ENCODE measurements around the gene GATAD2A. TPM values are rescaled to one million over a fixed set of nuclear protein-coding genes. Genes with fewer than 3 reads are reported as not detected.

Gene GATAD2A
- total RNA-seq, 3 donors from 2014 or later = 89.3 to 117 (median 107) TPM

GRCh38 chr19:19460761-19461265, 55.3 kb downstream of the GATAD2A start:
- Histone ChIP-seq H3K4me1 (ENCODE audit: low read depth) (peaks cover 65% of the 10 kb centered on the region), H3K4me3 (no peak overlapping the region), H3K36me3 (ENCODE audit: low read depth) (no peaks in the 10 kb centered on the region), H3K9me3 (no peaks in the 10 kb centered on the region)
- TF ChIP-seq, protein P1, sequence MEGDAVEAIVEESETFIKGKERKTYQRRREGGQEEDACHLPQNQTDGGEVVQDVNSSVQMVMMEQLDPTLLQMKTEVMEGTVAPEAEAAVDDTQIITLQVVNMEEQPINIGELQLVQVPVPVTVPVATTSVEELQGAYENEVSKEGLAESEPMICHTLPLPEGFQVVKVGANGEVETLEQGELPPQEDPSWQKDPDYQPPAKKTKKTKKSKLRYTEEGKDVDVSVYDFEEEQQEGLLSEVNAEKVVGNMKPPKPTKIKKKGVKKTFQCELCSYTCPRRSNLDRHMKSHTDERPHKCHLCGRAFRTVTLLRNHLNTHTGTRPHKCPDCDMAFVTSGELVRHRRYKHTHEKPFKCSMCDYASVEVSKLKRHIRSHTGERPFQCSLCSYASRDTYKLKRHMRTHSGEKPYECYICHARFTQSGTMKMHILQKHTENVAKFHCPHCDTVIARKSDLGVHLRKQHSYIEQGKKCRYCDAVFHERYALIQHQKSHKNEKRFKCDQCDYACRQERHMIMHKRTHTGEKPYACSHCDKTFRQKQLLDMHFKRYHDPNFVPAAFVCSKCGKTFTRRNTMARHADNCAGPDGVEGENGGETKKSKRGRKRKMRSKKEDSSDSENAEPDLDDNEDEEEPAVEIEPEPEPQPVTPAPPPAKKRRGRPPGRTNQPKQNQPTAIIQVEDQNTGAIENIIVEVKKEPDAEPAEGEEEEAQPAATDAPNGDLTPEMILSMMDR (IDR thresholded peaks at IDR 0.05) = no peak
- DNase-seq (peak; percentile 36 to 79 (median 58)), ATAC-seq (peak; percentile 63)
- intact Hi-C loops (cut with DNase I, micrococcal nuclease) = no loop called here

- H3K4me3 ChIP-seq = no peak overlapping the region
- intact Hi-C loops (cut with DNase I, micrococcal nuclease) = no loop called here
- ATAC-seq = no peak
- no peaks in the 10 kb centered on the region for H3K36me3 ChIP-seq (ENCODE audit: low read depth)
- TF ChIP-seq, protein P1 (IDR thresholded peaks at IDR 0.05) = no peak
- peak in 1 of 3 donors; percentile 14 for DNase-seq
- H3K4me1 ChIP-seq (ENCODE audit: low read depth) = peaks cover 65% of the 10 kb centered on the region
- H3K9me3 ChIP-seq = no peaks in the 10 kb centered on the region
Measured at GRCh38 chr19:19461306-19461670, 55.8 kb downstream of the GATAD2A start.

DNA sequence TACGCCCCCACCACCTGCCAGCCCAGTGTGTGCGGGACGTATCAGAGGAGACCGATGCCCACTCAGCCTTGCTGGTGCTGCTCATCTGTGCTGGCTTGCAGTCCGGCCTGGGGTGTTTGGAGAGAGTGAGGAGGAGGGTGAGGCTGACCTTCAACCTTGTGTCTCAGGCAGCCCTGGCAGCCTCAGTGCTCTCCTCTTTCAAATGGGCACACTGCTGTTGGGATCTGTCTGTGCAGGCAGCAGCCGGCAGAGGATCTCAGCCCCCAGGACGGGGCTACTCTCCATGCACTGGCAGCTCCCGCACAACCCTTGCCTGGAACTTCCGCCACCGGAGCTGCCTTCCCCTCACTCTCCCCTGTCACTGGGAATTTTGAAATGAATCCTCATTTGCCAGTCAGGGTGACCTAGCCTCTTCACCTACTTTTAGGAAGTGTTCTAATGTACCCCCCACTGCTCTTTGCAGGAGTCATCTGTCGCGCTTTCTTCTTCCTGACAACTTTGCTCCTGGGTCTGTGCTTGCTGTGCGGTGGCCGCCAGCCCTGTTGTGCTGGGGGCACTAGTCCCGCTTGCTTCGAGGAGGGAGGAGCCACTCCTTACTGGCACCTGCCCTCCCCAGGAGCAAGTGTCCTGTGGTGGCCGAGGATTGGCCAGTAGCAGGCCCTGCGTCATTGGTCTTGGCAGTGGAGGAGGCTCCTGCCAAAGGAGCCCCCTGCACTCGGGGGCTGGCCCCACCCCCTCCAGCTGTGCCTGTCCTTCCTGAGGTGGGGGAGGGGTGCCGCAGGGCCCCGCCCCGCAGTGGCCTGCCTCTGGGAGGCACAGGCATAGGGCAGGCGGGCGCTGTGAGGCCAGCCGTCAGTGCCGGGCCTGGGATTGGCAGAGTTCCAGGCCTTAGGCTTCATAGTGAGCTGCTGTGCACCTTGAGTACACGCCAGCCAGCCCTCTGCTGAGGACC, 56.5 kb downstream of the GATAD2A start:
- no peak overlapping the region for H3K4me3 ChIP-seq
- TF ChIP-seq, protein P1 (IDR thresholded peaks at IDR 0.05) = no peak
- ATAC-seq = peak; percentile 71
- H3K4me1 ChIP-seq (ENCODE audit: low read depth) = peaks cover 65% of the 10 kb centered on the region
- no peaks in the 10 kb centered on the region for H3K9me3 ChIP-seq
- H3K36me3 ChIP-seq (ENCODE audit: low read depth) = no peaks in the 10 kb centered on the region
- DNase-seq = peak; percentile 68 to 82 (median 80)
- intact Hi-C loops (cut with DNase I, micrococcal nuclease) = no loop called here

GRCh38 chr19:19463348-19464117, 58.1 kb downstream of the GATAD2A start:
- peak in 1 of 3 donors; percentile 55 for DNase-seq
- no peak for ATAC-seq
- TF ChIP-seq, protein P1 (IDR thresholded peaks at IDR 0.05) = no peak

DNA sequence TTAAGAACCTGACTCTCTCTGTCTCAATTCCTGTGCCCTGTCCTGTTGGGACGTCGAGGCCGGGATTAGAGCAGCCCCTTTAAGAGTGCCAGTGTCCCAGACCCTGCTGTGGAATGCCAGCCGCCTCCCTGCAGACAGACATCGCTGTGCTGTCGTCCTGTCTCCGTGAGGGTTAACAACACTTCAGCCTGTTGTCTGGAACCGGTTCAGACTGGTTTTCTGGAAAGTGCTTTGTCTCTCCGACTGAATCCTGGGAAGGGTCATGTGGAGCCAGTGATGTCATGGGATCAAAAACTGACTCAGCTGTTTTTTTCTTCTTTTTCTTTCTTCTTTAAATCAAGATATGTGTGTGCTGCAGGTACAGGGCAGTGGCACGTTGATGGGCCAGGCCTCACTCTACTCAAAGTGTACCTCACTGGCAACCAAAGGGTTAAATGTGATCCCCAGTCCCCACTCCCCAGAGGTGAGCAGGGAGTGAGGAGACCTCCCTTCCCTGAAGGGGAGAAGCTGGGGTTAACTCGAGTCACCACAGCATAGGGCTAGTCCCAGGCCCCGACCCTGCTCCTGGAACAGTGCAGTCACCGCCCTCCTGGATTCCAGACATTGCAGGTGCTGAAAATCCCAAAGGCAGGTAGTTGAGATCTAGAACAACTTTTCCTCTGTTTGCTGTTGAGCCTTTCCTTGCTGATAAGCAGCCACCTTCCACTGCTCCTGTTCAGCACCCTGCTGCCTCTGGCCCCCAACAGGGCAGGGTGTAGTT, 59.0 kb downstream of the GATAD2A start:
- Histone ChIP-seq H3K9me3 (peaks cover 23% of the 10 kb centered on the region), H3K4me3 (no peak overlapping the region), H3K4me1 (ENCODE audit: low read depth) (peaks cover 46% of the 10 kb centered on the region), H3K36me3 (ENCODE audit: low read depth) (no peaks in the 10 kb centered on the region)
- ATAC-seq (no peak), DNase-seq (peak in 1 of 3 donors; percentile 41)
- TF ChIP-seq, protein P1 (IDR thresholded peaks at IDR 0.05) = no peak
- intact Hi-C loops (cut with DNase I, micrococcal nuclease) = no loop called here

More at GRCh38 chr19:19463348-19464117, 58.1 kb downstream of the GATAD2A start:
- H3K4me3 ChIP-seq = no peak overlapping the region
- intact Hi-C loops (cut with DNase I, micrococcal nuclease) = no loop called here
- peaks cover 14% of the 10 kb centered on the region for H3K9me3 ChIP-seq
- H3K4me1 ChIP-seq (ENCODE audit: low read depth) = peaks cover 54% of the 10 kb centered on the region
- no peaks in the 10 kb centered on the region for H3K36me3 ChIP-seq (ENCODE audit: low read depth)

Measured in mucosa of descending colon (tissue), 3 donors.